OCI-M1 (cell line): ENCODE data around the gene RPL28.

Experiments used
- DNase-seq: peaks from one replicate; lab custom pipeline; 2025; lab: John Stamatoyannopoulos, UW

Gene RPL28

DNA sequence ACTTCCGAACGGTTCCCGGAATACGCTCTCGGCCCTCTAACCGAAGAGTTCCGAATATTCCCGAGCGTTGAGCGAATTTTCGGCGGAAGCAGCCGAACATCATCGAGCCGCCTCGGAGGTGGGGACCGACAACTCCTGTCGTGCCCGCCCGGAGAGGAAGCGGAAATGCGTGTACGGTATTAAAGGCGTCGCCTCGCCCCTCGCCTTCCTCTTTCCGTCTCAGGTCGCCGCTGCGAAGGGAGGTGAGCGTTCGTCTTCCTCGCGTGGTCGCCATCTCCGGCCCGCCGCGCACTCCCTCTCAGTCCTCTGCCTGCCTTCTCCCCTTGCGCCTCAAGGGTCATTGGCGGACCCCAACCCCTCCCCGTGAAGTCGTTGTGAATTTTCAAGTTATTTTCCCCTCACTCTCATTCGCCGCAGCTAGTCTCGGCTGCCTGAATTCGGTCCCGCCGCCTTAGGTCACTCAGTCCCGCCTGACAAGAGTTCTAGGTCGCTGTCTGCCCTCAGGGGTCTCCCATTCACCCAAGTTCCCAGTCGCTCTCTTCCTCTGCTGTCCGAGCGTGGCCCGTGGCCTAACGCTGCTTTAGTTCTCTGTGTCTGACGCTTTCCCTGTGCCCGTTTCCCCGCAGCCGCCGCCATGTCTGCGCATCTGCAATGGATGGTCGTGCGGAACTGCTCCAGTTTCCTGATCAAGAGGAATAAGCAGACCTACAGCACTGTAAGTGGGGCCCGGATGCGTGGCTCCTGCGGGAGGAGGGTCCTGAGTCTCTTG lies at the start of gene RPL28:
Gene RPL28, plus strand, starts transcription at position 209 of the 769 bp plus-strand sequence. Its CDS starts 426 bp downstream, at position 635.
- DNase-seq, result peak; percentile 100

- DNase-seq, result no peak
These were observed 49.6 kb upstream of the RPL28 start for GRCh38 chr19:55336101-55336500.

DNA sequence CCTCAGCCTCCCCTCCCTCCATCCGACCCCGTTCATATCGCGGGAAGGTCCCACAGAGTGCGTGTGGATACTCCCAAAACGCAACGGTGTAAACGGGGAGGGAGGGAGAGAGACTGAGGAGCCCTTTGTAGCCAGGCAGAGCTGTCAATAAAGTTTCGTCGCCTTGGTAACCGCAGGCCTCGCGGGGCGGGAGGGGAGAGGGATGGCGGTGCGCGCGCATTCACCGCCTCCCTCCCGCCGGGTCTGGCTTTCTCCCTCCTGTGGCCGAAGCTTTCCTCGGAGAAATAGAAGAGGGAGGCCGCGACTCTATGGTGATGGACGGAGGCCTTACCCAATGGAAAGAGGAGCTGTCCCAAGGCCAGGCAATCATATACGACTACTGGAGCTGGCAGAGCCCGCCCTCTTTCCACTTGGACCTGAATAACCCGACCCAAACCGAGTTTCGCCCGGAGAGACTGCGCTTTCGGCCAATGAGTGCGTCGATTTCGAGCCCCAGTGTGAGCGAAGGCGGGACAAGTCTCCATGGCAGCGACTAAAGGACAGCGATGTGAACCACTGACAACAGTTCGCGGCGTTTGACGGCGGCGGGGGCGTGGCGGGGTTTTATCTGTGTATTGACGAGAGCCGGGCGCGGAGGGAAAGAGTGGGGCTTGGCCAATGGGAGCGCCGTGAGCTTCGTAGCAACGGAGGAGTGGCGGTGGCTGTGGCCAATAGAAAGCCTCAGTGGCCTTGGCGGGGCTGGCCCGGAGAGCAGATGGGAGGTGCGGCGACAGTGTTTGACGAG lies 46.4 kb upstream of the RPL28 start, which contains the start of gene KMT5C:
Gene KMT5C, plus strand, starts transcription at position 772 of the 784 bp plus-strand sequence. CDS start 2,061 bp downstream, outside the sequence.
- peak; percentile 100 for DNase-seq

DNA sequence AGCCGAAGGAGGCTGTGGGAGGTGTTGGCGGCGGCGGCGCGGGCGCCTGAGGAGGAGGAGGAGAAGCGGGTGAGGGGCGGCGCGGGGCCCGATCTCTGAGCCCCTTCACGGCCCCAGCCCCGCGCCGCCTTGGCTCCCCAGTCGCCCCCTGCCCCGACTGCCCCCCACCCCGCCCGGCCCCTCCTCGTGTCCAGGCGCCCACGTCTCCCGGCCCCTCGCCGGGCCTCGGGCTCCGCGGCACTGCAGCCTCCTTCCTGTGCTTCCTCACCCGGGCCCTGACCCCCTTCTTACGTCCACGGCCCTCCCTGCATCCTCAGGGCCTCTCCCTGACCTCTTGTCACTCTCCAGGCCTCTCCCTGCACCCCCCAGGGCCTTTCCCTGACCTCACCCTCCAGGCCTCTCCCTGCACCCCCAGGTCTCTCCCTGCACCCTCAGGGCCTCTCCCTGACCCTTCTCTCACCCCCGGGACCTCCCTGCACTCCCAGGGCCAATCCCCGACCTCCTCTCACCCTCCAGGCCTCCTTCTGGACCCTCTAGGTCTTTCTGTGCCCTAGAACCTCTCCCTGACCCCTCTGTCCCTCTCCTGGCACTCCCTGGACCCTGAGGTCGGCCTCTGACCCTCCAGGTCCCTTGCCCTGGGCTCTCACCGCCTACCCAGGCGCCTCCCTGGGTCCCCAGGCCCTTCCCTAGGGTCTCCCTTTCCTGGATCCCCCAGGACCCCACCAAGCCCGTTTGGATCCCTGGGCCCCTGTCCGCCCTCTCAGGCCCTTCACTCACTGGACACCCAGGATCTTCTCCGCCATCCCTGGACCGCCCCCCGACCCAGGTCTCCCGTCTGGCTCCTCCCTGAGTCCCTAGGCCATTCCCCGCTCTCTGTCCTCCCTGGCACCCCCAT lies 45.6 kb upstream of the RPL28 start:
- peak; percentile 66 for DNase-seq

DNA sequence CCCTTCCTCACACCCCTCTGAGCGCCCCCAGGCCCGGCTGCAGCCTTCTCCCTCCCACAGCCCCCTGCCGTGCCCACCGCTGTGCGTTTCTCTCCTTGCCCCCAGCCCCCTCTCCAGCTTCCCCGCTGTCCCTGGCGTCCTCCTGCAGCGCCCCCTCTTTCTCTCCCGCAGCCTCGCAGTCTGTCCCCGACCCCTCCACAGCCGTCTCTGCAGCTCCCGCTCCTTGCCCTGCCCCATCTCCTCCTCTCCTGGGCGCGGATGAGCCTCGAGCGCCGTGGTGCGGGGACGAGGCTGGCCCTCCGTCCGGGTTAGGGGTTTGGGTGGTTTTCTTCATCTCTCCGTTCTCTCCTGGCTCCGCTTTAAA lies 45.0 kb upstream of the RPL28 start:
- peak; percentile 65 for DNase-seq

DNA sequence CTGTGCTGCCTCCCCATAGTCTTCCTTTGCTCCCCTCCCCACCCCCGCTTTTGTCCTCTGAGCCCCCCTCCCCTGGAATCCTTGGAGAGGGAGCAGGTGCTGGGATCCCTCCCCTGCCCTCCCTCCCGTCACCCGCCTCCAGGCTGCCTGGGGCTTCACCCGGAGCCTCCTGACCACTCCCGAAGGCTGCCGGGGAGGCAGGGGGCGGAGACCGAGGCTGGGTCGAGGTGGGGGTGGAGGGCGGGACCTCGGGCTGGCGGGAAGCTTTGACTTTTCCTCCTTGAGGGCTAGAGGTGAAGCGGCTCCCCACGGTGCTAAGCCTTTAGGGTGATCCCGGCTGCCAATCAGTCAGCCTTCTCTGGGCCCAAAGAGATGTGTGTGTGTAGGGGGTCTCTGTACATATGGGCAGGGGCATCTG lies 44.6 kb upstream of the RPL28 start:
- DNase-seq, result peak; percentile 79

- DNase-seq, result no peak
These were observed 43.9 kb upstream of the RPL28 start for GRCh38 chr19:55341595-55342531.

DNA sequence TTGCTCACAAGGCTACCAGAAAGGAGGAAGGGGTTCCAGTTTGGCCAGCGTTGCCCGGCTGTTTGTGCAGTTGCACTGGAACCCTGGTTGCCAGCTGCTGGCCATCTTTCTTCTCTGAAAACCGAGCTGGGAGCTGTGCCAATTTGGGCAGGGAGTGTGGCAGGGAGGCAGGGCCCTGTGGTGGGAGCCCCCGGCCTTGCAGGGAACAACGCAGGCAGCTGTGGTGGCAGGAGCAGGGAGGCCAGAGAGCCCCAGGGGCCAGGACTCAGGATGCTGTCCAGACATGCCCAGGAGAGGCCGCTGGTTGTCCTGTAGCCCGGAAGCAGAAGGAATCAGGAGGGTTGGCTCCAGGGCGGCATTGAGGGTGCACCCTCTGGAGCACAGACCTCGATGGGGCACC lies 41.3 kb upstream of the RPL28 start:
- DNase-seq, result no peak

DNA sequence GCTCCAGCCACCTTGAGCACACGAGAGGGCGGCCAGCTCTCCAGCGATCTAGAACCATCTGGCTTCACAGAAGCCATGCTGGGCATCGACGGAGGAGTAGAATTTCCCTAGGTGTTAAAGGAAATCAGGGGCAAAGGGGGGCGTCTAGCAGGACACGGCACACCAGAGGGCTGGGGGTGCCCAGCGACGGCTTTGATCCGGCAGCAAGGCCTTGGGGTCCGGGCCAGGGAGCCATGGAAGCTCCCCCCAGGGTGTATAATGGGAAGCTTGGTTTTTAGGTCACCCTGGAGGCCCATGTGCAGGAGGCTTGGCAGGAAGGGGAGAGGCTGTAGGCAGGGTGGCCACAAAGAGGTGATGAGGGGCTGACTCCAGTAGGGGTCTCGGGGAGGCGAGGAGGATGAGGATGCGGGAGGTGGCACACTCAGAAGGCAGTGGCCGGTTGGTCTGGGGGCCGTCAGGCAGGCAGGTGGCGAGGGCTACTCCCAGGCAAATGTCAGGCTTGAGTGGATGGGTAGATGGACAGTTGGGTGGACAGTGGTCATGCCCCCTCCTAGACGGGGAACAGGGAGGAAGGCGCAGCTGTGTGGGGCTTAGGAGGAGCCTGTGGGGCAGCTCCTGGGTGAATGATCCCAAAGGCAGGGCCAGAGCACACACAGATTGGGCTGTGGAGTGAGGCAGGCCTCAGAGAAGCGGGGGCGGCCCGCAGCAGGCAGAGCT lies 40.5 kb upstream of the RPL28 start:
- DNase-seq, result no peak

- no peak for DNase-seq
These were observed 39.7 kb upstream of the RPL28 start for GRCh38 chr19:55345818-55346724.

DNA sequence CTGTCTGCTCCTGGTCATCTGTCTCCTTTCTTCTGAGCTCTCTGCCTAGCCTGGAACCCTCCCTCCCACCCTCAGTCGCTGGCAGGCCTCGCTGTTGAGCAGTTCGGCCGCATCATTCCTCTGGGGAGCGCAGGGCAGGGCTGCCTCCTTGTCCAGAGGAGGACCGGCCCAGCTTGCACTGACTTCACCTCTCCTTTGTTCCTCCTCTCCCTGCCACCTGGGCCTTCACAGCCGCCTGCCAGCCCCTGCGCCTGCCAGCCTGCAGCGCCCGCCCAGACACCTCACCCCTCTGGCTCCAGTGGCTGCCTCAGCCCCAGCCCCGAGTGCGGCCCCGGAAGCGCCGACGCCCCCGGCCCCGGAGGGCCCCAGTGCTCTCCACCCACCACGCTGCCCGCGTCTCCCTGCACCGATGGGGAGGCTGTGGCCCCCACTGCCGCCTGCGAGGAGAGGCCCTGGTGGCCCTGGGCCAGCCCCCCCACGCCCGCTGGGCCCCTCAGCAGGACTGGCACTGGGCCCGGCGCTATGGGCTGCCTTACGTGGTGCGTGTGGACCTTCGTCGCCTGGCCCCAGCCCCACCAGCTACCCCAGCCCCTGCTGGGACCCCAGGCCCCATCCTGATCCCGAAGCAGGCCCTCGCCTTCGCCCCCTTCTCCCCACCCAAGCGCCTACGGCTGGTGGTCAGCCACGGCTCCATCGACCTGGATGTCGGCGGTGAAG lies 38.8 kb upstream of the RPL28 start:
- no peak for DNase-seq

GRCh38 chr19:55347442-55348009 lies 38.2 kb upstream of the RPL28 start:
- DNase-seq, result no peak

DNA sequence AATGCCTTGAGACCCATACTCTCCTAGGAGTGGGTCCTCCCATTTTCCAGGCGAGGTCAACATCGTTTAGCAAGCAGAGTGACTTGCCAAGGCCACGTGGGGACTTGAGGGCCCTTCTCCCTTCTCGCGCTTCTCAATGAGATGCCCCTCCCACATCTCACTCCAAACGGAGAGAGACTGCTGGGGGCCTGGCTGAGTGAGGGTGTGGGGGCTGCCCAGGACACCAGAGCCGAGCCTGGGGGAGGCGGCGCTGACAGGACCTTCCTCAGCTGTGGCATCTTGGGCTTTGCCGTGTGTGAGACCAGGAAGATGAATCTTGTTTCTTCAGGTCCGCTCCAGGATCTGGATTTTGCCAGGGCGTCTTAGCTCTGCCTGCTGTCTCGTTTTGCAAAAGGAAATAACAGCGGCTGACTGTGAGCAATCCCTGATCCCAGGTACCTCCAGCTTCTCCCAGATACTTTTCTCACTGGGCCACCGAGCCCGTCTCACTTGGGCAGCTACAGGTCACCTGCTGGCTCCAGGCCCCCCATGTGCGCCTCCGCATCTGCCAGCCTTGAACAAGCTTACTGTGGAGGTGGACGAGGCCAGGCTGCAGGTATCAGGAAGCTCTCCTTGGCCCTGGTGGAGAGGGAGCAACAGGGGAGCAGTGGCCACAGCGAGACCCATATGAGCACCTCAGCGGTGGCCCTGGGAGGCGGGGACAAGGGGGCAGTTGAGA lies 37.3 kb upstream of the RPL28 start:
- no peak for DNase-seq

DNA sequence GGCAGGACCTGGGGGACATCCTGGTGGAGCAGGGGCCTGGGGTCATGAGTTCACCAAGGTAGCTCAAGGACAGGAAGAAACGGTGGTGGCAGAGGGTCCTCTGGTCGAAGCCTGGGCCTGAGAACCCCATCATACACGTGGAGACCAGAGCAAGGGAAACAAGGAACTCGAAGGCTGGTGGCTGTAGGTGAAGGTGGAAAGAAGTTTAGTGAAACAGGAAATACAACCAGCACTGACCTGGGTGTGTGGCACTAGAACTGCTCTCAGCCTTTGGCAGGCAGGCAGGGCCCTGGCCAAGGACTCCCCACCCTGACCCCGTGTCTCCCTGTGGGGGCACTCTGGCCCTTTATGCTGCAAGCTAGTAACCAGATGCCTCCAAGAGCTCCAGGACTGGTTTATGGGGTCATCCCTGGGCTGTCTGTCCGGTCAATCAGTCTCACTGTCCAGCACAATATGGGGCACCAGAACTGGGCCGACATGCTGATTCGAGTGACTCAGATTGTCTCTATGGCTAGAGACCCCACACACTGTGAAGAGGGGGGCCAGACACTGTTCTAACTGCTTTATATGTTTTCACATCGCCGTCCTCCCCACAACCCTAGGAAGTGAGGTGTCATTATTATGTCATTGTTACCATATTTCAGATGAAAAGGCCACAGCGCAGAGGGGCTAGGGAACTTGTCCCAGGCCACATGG lies 35.0 kb upstream of the RPL28 start:
- no peak for DNase-seq

DNA sequence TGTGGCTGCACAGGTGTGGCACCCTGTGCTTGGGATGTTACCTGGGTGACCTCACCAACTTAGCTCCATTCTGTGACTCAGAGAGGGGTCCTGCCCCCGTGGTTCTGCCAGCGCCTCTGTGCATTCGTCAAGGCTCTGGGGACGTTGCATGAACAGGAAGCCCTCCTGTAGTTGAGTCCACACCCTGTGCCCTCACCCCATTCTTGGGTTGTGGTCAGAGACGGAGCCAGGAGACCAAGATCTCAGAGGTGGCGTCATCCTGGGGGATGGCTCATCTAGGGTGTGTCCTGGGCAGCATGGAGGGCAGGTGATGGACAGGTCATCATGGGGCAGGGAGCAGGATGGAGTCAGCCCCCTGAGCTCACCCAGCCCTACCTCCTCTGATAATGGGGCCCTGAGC lies 33.7 kb upstream of the RPL28 start:
- DNase-seq, result no peak

DNA sequence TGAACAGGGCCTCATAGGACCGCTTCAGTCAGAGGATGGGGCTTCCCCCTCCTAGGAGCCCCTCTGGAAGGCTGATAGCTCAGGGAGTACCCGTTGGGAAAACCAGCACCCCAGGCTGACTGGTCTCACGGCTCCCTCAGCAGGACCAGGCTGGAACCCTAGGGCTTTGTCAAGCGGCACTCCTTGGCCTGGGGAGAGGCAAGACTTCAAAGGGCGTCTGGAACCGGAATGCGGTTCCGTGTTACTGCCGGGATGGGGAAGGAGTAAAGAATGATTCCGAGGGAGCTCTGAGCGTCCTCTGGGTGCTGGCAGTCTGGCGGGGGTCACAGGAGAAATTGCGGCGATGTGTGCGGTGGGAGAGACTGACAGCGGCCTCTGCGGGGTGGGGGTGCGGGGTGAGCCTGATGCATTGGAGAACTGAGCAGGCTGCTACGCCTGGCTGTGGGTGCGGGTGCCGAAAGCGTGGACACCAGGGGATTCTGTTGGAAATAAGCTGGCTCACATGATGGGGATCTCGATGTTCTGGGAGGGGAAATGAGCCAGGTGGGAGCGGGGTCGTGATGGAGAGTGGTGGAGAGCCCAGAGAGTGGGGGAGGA lies 33.1 kb upstream of the RPL28 start:
- DNase-seq, result no peak

DNA sequence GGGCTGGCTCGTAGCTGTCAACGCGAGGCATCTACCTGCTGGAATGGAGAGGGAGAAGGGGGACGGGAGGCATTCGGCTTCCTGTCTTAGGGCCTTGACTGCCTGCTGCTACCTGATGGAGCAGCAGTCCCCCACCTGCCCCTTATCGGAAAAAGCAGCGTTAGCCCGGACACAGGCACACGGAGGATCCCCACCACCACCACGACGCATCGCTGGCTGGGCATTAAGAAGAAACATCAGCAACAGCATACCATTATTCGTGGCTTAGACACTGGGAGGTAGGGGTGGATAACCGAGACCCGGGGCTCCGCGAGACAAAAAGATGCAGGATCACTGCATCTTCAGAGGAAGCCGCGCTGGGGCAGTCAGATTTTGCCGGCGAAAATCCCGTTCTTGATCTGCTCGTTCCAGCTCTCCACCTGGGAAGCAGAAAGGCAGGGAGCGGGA lies 32.4 kb upstream of the RPL28 start:
- DNase-seq, result no peak
